Erythroblast (primary cell): ENCODE results near the gene FBLN5.

Source experiments
- GATA1 ChIP-seq: IDR thresholded peaks from 2 replicates; pipeline ENCODE4 v1.6.1; 2011; ENCODE audit warnings: low read depth, mild to moderate bottlenecking, control low read depth, low read length, moderate library complexity
- POLR2A ChIP-seq: IDR thresholded peaks from 2 replicates; pipeline ENCODE4 v1.6.1; 2011; ENCODE audit warnings: mild to moderate bottlenecking, low read length

DNA sequence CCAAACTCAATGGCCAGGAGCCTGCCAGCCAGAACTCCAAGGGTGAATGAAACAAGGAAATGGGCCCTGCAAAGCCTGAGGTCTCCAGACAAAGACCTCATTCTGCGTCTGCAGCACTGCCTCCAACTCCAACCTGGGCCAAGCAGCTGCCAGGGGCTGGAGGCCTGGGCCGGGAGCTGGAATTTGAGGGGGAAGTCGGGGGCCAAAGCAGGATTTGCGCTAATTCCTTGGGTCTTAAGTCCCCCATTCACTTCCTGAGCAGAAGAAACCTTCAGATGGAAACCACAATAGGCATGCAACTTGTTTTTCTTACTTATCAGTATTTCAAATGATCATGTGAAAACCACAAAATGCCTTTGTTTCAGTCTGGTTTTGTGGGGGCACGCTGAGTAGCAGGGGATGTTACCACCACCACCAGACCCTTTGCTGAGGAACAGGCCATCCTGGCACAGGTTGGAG, 57.2 kb downstream of the FBLN5 start:
- TF ChIP-seq POLR2A (no peak), GATA1 (no peak)
